GM19025 (cell line): Measurements from ENCODE around the gene PDSS1.
"Not testable (repeated sequence)": the region's sequence is repeated elsewhere in the genome, so short reads cannot be mapped to it uniquely, and the experiment has no call there.

Experiments used
- ATAC-seq: cut with Tn5 transposase; IDR thresholded peaks from one replicate; pipeline ENCODE4 v1.9.1; 2021; ENCODE audit warnings: mild to moderate bottlenecking, low read depth, moderate library complexity; ENCODE audit not compliant: unreplicated experiment

PDSS1 gene

GRCh38 chr10:26737730-26738129 is 40.2 kb downstream of the PDSS1 start:
- peak; percentile 73 for ATAC-seq

- no peak for ATAC-seq
Observed at GRCh38 chr10:26738301-26738911, 40.9 kb downstream of the PDSS1 start.

- no peak for ATAC-seq
Observed at GRCh38 chr10:26739071-26739631, 41.6 kb downstream of the PDSS1 start.

DNA sequence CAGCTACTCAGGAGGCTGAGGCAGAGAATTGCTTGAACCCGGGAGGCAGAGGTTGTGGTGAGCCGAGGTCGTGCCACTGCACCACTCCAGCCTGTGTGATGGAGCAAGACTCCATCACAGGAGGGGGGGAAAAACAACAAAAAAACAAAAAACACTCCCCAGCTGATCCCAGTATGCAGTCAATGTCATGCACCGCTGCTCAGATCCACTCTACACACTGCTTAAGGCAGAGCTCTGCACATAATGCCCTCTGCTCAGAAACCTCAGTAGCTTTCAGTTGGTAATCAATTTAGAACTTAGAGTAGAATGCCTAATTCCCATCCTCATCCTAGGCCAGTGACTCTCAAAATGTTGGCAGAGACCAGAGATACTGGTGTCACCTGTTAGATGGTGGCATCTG is 43.9 kb downstream of the PDSS1 start:
- ATAC-seq = no peak

DNA sequence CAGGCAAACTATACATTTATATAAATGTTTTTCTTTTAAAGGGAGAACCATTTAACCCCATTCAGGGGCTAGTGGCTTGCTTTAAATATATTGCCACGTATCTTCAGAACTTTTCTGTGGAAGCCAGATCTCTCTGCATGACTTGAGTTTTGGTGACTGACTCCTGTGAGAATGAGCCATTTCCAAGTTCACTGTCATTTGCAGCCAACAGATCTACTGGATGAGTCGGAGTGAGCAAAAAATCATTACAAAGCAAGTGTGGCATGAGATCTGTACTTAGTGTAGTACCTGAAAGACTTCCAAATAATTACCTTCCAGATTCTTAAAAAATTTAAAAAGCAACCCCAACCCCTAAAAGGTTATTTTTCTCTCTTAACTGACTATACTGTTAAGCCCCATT is 45.6 kb downstream of the PDSS1 start:
- ATAC-seq = no peak

GRCh38 chr10:26743841-26744240 is 46.3 kb downstream of the PDSS1 start:
- no peak for ATAC-seq

DNA sequence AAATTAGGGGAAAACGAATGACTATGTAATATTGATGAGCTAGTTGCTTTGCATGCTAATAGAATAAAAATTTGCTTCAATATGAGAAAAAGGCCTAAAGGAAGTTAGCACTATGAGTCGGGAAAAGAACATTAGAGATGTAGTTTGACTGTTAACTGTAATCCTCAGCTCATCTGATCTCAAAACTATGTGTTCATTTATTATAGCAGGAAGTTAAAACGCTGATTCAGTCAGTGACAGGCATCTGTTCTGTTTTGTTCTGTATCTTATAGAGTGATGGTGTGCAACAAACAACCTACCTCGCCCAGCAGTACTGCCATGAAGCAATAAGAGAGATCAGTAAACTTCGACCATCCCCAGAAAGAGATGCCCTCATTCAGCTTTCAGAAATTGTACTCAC is 48.6 kb downstream of the PDSS1 start:
- no peak for ATAC-seq

GRCh38 chr10:26755443-26755903 is 58.0 kb downstream of the PDSS1 start:
- ATAC-seq = peak; percentile 96

DNA sequence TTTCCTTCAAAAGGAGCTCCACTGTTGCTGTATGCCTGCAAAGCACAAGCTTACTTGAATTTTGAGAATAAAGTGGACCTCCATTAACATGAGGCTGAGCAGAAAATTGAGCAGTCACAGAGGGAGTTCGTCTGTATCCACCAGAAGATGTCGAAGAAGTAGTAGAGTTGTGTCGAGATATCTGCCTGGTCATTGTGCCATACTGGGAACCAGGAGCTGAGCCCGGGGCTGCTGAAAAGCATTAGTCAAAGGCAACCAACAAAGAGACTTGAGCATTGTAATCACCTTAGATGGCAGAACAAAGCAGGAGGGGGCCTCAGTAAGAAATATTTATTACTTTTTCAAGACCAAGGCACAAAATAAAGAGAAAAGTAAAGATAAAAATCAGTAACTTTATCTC is 61.5 kb downstream of the PDSS1 start:
- no peak for ATAC-seq

- ATAC-seq = no peak
Observed at GRCh38 chr10:26765549-26765948, 68.0 kb downstream of the PDSS1 start.

GRCh38 chr10:26770069-26770468 is 72.6 kb downstream of the PDSS1 start:
- ATAC-seq = no peak

DNA sequence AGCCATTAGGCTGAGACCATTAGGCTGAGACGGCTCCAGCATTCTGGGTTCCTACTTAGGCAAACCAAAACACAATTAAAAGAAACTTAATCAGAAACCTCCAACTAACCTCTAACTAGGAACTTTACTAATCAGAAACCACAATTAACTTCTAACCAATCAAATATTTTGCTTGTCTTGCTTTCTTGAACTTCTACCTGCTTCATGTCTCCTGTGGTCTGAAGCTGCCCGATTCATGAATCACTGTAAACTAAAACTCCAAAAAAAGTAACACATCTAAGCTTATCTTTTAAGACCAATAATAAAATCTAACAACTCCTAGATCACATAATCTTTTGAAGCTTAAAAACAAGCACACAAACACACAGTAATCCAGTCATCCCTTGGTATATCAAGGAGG is 76.1 kb downstream of the PDSS1 start:
- no peak for ATAC-seq

GRCh38 chr10:26776258-26776657 is 78.8 kb downstream of the PDSS1 start:
- no peak for ATAC-seq

DNA sequence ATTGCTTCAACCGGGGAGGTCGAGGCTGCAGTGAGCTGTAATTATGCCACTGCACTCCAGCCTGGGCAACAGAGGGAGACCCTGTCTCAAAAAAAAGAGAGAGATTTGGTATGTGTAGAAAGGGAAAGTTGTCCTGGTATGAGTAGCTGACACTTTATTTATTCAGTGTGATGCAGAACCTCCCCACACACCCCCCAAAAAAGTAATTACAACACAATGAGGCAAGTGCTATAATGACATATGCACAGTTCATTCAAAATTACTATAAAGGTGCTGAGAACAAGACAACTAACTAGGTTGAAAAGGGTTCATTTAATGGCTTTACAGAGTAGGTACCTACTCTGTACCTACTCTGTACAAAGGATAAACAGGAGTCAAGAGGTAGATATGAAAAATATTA is 80.2 kb downstream of the PDSS1 start:
- ATAC-seq = no peak

GRCh38 chr10:26779176-26779860 is 81.8 kb downstream of the PDSS1 start:
- no peak for ATAC-seq

DNA sequence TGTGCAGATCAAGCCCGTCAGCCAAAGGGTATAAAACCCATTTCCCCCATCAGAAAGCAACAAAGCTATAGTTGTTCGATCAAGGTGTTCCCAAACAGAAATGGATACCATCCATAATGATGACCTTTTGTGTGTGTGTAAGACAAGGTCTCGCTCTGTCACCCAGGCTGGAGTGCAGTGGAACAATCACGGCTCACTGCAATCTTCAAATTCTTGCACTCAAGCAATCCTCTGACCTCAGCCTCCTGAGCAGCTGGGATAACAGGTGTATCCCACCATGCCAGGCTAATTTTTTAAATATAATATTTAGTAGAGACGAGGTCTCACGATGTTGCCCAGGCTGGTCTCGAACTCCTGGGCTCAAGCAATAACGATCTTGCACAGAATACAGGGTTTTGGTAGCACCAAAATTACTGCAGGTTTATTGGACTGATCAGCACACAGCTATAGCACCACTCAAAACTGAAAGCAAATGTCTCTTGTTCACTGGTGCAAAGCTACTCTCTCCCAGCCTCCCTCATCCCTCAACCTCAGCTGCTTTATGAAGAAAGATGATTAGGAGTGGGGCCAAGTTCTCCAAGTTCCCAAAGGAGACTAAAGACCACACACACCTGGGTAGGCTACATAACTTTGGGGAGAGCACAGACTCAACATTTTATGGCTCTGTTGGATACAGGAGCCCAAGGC is 82.7 kb downstream of the PDSS1 start:
- peak; percentile 35 for ATAC-seq

GRCh38 chr10:26780793-26781601 is 83.5 kb downstream of the PDSS1 start:
- peak; percentile 54 for ATAC-seq

DNA sequence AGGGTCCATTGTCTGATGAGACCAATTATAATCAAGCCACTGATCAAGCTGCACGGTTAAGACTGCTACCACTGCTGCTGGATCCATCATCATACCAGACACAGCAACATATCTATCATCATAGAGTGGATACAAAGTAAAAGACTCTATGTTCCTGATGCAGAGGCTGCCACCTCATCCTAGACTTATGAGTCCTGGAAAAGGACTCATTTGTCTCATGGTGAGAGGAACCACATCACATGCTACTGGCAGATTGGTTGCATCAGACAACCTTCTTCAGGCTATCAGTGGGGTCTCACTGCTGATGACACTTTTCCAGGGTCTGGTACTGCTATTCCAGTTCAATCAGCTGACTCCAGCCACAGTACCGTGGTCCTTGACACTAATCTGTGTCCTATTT is 84.3 kb downstream of the PDSS1 start:
- ATAC-seq = no peak

DNA sequence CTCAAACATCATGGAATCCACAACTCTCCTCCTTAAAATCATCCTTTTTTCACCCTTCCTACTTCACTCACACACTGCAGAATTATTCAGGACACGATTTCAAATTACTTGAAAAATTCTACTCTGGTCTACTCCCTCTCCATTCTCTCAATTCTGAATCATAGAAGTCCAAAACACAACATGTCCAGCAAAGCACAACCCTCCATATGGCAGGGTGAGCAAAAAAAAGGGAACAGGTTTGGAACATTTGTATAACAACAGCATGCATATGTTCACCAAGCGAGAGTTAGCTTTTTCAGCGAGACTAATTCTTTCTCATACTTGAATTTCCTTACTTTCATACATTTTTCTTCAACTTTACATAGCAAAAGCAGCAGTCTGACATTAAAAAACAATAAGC is 89.9 kb downstream of the PDSS1 start:
- ATAC-seq = no peak

DNA sequence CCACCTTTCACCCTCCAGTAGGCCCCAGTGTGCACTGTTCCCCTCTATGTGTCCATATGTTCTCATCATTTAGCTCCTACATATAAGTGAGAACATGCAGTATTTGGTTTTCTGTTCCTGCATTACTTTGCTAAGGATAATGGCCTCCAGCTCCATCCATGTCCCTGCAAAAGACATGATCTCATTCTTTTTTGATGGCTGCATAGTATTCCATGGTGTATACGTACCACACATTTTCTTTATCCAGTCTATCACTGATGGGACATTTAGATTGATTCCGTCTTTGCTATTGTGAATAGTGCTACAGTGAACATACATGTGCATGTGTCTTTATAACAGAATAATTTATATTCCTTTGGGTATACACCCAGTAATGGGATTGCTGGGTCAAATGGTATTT is 92.3 kb downstream of the PDSS1 start:
- not testable (repeated sequence) for ATAC-seq
